A549 treated with CORT108297 at 1 μM for 4 hours (cell line): ENCODE results near the gene RANGRF. TPM values are rescaled to one million over a fixed set of nuclear protein-coding genes. Genes with fewer than 3 reads are reported as not detected.

Experiments
- total RNA-seq: library from RNA; stranded (reverse); fragments of 200-300 nt; extraction: Qiagen RNA extraction; gene quantifications from 5 replicates; pipeline ENCODE4 v1.2.3, GENCODE V29; 2022

RANGRF gene, protein sequence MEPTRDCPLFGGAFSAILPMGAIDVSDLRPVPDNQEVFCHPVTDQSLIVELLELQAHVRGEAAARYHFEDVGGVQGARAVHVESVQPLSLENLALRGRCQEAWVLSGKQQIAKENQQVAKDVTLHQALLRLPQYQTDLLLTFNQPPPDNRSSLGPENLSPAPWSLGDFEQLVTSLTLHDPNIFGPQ
- 36.6 to 48.2 TPM (median 47.6 TPM) in 5 replicates for total RNA-seq

DNA sequence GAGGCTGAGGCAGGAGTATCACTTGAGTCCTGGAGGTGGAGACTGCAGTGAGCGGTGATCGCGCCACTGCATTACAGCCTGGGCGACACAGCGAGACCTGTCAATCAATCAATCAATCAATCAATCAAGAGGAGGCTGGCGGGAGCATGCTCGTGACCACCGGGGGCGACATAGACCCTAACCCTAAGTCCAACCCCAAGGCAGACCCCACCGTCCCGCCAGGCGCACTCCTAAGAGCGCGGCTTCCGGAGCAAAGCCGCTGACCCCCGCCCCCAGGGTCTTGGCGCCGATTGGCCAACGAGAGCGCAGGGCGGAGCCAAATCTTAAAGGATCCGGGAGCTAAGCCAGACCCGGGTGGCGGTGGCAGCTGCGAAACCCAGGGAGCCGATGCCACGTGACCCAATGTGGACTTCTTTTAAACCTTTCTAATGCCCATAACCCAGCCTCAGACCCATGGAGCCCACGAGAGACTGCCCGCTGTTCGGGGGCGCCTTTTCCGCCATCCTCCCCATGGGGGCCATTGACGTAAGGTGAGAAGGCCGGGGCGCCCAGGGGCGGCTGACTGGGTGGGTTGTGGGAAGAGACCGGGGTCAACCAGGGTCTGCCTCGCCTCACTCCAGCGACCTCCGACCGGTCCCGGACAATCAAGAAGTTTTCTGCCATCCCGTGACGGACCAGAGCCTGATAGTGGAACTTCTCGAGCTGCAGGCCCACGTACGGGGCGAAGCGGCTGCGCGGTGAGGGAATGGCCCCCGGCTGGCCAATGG is at the start of gene RANGRF:
Gene RANGRF (plus strand): TSS at position 335 of the 767 bp plus-strand sequence. CDS start 119 bp downstream, at position 454.

DNA sequence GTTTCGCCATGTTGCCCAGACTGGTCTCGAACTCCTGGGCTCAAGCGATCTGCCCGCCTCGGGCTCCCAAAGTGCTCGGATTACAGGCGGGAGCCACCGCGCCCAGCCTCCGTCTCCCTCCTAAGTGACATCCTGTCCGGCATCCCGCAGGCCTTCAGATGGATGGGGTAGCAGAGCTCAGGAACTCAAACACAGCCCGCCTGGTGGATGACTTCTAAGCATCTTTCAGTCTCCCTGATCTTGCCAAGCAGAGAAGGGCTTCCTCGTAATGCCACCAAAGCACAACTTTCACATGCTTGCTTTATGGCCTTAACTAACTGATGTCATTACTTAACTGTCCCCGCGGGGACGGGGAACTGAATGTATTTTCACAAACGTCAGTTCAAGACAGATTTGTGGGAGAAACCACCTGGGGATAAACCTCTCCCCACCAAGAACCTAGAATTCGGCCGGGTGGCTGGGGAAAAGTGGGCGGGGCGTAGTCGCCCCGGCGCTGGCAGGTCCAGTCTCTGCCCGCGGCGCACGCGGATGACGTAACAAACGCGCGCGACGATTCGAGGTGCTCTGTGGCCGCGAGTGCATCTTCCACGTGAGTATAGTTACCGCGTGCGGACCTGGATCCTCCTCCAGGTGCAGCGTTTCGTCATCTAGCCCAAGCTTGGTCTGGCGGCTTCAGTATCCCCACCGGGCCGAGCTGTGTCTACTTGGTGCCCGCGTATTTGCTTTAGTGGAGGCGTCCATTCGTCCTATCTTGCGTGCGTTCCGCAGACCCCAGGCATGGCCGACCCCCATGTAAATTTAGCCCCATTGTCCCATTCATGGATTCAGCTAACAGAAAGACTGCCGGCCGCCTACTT is 39.5 kb upstream of the RANGRF start, which contains the start of gene PFAS:
Gene PFAS (plus strand): TSS at position 539 of the 857 bp plus-strand sequence. CDS start 4,649 bp downstream, outside the sequence.

DNA sequence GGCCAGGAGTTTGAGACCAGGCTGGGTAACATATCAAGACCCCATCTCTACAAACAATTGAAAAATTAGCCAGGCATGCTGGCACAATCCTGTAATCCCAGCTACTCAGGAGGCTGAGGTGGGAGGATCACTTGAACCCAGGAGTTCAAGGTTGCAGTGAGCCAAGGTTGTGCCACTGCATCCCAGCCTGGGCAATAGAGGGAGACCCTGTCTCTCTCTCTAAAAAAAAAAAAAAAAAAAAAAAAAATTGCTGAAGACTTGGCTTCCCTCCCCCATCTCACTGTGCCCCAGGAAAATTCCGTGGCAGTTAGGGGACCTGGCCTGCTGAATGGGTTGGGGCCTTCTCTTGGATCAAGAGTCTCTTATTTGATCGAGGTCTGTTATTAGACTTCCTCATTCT is 51.1 kb downstream of the RANGRF start, which contains the start of gene ODF4:
Gene ODF4 (plus strand): TSS at position 301 of the 400 bp plus-strand sequence. CDS start 212 bp downstream, outside the sequence.

Other genes with a start within 250 kb of the RANGRF start
- gene ALOX15B, start 249.6 kb upstream of the RANGRF start, total RNA-seq: 0.03 to 0.05 TPM (median 0.04 TPM) in 3 of 5 replicates, not detected in the others
- 1.3 to 2.1 TPM (median 1.6 TPM) in 5 replicates for gene ALOX12B, start 201.0 kb upstream of the RANGRF start, total RNA-seq
- 5.8 to 9.3 TPM (median 8.0 TPM) in 5 replicates for gene ALOXE3, start 170.2 kb upstream of the RANGRF start, total RNA-seq
- gene HES7, start 164.6 kb upstream of the RANGRF start, total RNA-seq: 1.6 to 3.7 TPM (median 3.1 TPM) in 5 replicates
- 19.4 to 22.8 TPM (median 21.1 TPM) in 5 replicates for gene PER1, start 136.3 kb upstream of the RANGRF start, total RNA-seq
- gene VAMP2, start 125.7 kb upstream of the RANGRF start, total RNA-seq: 20.8 to 30.3 TPM (median 26.2 TPM) in 5 replicates
- gene TMEM107, start 112.3 kb upstream of the RANGRF start, total RNA-seq: 18.9 to 23.4 TPM (median 20.9 TPM) in 5 replicates
- 5.4 to 9.0 TPM (median 8.1 TPM) in 5 replicates for gene BORCS6, start 98.5 kb upstream of the RANGRF start, total RNA-seq
- 156 to 178 TPM (median 158 TPM) in 5 replicates for gene AURKB, start 78.1 kb upstream of the RANGRF start, total RNA-seq
- 11.3 to 21.2 TPM (median 17.1 TPM) in 5 replicates for gene CTC1, start 40.6 kb upstream of the RANGRF start, total RNA-seq
- 47.8 to 55.0 TPM (median 53.4 TPM) in 5 replicates for gene PFAS, start 39.4 kb upstream of the RANGRF start, total RNA-seq
- 5.9 to 9.1 TPM (median 7.4 TPM) in 5 replicates for gene SLC25A35, start 6.7 kb downstream of the RANGRF start, total RNA-seq
- gene ARHGEF15, start 21.6 kb downstream of the RANGRF start, total RNA-seq: 0.03 TPM in 1 of 5 replicates, not detected in the others
- gene ODF4, start 51.2 kb downstream of the RANGRF start, total RNA-seq: not detected in 5 replicates
- gene RPL26, start 94.5 kb downstream of the RANGRF start, total RNA-seq: 3,440 to 4,568 TPM (median 3,797 TPM) in 5 replicates
- gene RNF222, start 109.2 kb downstream of the RANGRF start, total RNA-seq: not detected in 5 replicates
- gene NDEL1, start 147.2 kb downstream of the RANGRF start, total RNA-seq: 53.5 to 69.0 TPM (median 61.5 TPM) in 5 replicates